Stimulated activated naive CD8-positive, alpha-beta T cell treated with anti-CD3 and anti-CD28 coated beads, Interleukin-15, Interleukin-2, amounts not matched to agents 100 U/mL and 50 U/mL, for 24 hours (primary cell): ENCODE measurements around the gene CMTM5.

Source experiments
- ATAC-seq: fragments of 150-1000 bp; cut with Tn5 transposase; one replicate; pipeline ENCODE4 v1.10.0; 2021
- DNase-seq: peaks from one replicate; pipeline ENCODE4 v3.0.0; 2021

Gene CMTM5

DNA sequence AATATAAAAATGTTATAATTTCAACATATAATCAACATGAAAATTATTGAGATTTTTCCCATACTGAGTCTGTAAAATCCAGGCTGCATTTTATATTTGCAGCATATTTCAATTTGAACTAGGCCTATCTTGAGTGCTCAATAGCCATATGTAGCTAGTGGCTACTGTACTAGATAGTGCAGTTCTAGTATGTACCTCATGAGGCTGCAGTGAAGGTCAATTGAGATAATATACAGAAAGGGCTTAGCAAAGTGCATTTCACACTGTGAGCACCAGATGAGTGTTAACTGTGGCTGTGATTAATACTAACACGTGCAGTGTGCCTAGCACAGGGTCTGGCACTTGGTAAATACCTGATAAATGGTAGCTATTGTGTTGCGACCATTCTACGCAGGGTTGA lies 18.8 kb upstream of the CMTM5 start:
- no peak for DNase-seq
- no peak for ATAC-seq

DNA sequence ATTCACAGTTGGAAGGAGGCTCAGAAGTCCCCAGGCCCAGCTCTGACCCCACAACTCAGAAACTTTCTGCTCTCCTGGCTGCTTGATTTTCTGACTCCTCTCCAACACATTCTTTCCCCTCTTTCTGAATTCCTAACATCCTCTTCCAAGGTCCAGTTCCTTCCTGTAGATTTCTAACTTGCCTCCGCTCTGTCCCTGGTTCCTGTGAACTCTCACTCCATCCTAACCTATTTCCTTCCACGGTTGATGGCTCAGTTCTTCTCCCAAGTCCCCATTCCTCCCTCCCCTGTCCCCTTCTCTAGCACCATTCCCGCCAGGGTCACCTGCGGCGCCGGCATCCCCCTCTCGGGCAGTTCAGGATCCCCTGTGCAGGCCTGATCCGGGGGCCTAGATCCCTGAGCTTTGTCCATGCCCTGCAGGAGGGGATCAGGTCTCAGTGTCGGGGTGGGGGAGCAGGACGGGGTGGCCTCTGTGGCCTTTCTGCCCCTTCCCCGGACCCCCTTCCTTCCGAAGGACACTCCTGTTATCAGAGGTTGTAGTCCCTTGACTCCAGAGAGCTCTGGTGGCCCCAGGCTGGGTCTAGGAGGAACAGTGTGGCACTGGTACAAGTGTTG lies 18.2 kb upstream of the CMTM5 start:
- DNase-seq (no peak), ATAC-seq (no peak)

GRCh38 chr14:23359167-23359626 lies 17.6 kb upstream of the CMTM5 start:
- DNase-seq (no peak), ATAC-seq (no peak)

- DNase-seq (no peak), ATAC-seq (no peak)
These were observed 17.0 kb upstream of the CMTM5 start for GRCh38 chr14:23359722-23360447.

- DNase-seq (no peak), ATAC-seq (no peak)
These were observed 16.4 kb upstream of the CMTM5 start for GRCh38 chr14:23360496-23360895.

DNA sequence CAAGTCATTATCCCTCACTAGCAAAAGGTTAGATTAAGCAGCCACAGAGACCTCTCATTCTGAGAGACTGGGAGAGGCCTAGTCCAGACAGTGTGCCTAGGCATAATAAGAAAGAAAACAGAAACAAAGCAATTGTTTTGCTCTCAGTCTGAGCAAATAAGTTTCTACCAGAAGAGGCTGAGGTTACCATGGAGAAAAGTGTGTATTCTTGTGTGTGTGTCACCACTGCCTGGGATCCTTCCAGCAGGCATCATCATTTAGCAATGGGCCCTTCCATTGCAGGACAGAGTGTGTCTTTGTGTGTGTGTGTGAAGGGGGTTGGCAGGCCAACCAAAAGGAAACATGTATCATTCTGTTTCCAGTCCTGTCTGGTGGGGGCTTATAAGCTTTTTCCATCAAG lies 15.5 kb upstream of the CMTM5 start:
- ATAC-seq (peak; percentile 21), DNase-seq (no peak)

GRCh38 chr14:23361763-23362162 lies 15.1 kb upstream of the CMTM5 start:
- DNase-seq (no peak), ATAC-seq (no peak)

- no peak for ATAC-seq
- DNase-seq = no peak
These were observed 14.6 kb upstream of the CMTM5 start for GRCh38 chr14:23362200-23362599.

- DNase-seq (no peak), ATAC-seq (no peak)
These were observed 12.4 kb upstream of the CMTM5 start for GRCh38 chr14:23364164-23365035.

DNA sequence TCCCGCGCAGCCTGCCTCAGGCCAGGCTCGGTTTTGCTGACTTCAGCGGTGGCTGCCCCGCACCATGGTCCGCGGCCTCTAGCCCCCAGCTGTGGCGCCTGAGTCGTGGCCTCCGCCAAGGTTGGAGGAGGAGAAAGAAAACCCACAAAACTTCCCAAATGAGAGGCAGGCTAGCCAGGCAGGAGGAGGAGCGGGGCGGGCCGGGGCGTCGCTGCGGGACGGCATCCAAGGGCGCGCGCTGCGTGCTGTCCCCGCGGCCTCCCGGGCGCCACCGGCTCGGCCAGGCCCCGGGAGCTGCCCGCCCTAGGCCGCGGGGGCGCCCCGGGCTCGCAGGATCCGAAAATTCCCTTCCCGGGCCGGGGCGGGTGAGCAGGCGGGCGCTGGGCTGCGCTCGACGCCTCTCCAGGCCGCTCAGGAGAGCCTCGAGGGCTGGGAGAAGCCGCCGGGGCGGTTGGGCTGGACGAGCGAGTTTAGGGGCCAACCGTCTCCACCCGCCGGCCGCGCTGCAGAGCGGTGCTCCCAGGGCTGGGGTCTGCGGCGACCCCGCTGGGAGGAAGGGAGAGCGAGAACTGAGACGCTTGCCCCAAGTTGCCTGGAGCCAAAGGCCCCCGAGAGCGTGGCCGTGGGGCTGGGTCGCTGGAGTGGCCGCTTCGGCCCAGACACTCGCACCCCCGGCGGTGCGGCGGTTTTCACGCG lies 11.7 kb upstream of the CMTM5 start, which contains the start of gene EFS:
Gene EFS, minus strand, starts transcription at position 137 of the 696 bp plus-strand sequence. CDS start 147 bp downstream, outside the sequence.
- DNase-seq (no peak), ATAC-seq (no peak)

DNA sequence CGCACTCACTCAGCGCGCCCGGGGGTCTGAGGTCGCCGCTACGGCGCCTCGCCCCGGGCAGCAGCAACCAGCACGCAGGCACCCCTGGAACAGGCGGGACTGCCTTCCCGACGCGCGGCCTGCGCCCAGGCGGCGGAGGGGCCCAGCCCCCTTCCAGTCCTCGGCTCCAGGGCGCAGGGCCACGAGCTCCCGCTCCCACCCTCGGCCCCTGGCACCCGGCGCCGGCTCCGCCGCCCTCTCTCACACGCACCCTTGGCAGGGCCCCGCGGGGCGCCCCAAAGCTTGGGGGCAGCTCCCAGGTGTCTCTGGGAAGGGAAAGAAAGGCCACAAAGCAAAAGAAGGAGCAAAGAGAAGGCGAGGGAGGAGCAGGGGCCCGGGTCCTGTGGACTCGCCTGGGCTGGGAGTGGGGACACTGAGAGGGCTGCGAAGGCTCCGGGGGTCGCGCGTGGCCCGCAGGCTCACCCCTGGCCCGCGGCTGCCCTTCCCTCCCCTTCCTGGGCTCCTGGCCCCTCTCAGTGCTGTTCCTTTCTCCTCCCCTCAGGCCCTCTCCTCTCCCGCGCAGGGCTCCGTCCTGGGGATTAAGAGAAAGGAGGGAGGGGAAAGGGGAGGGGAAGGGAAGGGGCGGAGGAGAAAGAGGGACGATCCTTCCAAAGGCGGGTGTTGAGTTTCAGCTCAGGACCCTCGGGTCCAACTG lies 11.0 kb upstream of the CMTM5 start:
- DNase-seq (no peak), ATAC-seq (no peak)

DNA sequence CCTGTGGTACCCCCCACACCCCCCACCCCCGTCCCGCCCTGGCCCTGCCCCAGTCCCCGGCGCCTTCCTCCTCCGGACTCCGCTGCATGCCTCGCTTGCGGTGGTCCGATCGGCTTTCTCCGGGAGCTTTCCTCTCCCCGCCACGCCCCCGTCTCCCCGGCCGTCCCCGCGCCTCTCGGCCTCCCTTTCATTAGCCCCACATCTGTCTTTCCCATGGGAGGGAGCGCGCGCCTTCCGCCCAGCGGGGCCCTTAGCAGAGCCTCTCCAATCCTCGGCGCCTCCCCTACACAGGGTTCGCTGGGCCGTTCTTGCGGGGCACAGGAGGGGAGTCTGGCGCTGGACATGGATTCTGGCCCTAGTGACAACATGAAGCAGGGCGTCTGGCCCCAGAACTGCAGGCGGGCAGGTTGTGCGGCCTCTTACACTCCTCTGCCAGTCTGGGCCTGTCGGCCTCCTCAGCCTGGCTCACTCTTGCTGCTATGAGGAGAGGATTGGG lies 10.4 kb upstream of the CMTM5 start:
- DNase-seq (no peak), ATAC-seq (no peak)

DNA sequence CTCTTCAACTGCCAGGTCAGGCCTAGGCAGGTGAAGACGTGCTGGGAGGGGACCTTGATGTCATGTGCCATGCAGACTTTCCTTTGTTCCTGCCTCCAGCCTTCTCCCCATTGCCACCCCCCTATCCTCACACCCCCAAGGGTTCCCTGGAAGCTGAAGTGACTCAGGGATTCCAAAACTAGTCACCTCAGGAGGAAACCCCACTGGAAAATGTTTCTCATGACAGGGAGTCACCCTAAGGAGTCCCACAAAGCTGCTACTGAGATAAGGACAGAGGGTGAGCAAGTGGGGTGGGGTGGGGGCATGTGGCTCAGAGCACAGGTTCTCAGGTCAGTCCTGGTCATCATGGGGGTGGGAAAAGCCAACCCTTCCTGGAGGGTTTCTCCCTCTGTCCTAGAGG lies 6.6 kb upstream of the CMTM5 start:
- DNase-seq (no peak), ATAC-seq (peak; percentile 28)

- DNase-seq = no peak
- ATAC-seq = no peak
These were observed 5.0 kb upstream of the CMTM5 start for GRCh38 chr14:23371865-23372264.

GRCh38 chr14:23372509-23372908 lies 4.3 kb upstream of the CMTM5 start, which contains the start of gene IL25:
IL25 (plus strand) TSS chr14:23372809.
- DNase-seq (no peak), ATAC-seq (no peak)

DNA sequence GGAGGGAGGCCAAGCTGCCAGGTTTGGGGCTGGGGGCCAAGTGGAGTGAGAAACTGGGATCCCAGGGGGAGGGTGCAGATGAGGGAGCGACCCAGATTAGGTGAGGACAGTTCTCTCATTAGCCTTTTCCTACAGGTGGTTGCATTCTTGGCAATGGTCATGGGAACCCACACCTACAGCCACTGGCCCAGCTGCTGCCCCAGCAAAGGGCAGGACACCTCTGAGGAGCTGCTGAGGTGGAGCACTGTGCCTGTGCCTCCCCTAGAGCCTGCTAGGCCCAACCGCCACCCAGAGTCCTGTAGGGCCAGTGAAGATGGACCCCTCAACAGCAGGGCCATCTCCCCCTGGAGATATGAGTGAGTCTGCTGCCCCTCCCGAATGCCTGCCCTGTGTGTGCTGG lies 3.8 kb upstream of the CMTM5 start:
- no peak for ATAC-seq
- no peak for DNase-seq

GRCh38 chr14:23375527-23376251 lies 1.2 kb upstream of the CMTM5 start:
- ATAC-seq = no peak

DNA sequence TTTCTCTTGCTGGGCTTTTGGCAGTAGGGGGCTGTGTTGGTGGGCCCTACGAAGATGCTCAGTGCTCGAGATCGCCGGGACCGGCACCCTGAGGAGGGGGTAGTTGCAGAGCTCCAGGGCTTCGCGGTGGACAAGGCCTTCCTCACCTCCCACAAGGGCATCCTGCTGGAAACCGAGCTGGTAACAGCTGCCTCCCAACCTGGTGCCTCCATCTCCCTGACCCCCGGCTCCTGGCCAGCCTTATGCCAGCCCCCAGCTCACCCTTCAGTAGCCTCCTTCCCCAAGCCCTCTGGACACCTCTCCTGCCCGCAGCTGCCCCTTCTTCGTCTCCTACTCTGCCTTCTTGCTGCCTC lies 328 bp downstream of the CMTM5 start:
- no peak for ATAC-seq

More at GRCh38 chr14:23375527-23376251, 1.2 kb upstream of the CMTM5 start:
- no peak for DNase-seq

DNA sequence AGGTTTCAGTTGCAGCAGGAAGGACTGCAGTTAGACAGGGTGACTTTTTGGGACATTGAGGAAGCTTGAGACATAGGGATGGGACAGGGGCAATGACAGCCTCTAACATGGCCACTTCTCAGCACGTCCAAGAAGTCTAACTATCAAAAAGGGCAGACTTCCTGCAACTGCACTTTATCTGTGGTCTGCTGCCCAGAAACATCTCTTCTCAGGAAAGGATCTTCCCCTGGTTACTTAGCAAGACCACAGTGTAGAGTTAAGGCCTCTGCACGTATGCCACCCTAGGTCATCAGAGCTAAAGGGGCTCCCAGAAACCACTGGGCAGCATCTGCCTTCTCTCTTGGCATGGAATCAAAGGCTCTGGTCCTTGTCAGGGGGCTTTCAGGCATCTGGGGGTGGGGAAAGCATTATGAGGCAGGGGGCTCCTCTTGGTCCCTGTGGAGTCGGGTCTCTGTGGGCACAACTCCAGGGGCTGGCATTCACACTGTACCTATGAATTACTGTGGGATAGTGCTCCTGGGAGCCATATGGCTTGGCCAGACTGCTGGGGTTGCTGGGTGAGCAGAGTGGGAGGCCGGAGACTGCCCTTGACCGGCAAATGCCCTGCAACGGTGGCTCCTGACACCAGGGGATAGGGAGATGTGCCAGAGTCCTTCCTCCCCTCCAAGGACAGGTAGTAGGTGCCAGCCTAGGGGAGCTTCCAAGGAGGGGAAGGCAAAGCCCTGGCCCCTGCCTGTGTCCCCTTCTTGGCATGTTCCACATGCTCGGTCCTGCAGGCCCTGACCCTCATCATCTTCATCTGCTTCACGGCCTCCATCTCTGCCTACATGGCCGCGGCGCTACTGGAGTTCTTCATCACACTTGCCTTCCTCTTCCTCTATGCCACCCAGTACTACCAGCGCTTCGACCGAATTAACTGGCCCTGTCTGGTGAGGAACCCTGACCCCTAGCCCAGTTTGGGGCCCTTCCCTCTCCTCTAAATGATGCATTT lies 1.0 kb downstream of the CMTM5 start:
- DNase-seq = no peak
- no peak for ATAC-seq

More for the DNA sequence above, 328 bp downstream of the CMTM5 start:
- no peak for DNase-seq
